ENCODE results near the gene CITED4. TPM values are rescaled to one million over a fixed set of nuclear protein-coding genes. Genes with fewer than 3 reads are reported as not detected.

CITED4 gene
- total and polyA plus RNA-seq, 9 of the 15 experiments (the other 6 are each of a cell fraction or from before 2014, with no cell fraction given), result 0.11 to 1.2 (median 0.17) TPM; not detected in 2

GRCh38 chr1:40851643-40852042 lies 10.5 kb downstream of the CITED4 start:
- in situ Hi-C loops (cut with MboI), result no loop called here
- BruUV-seq (replicated peaks), result no TSS peak

More at GRCh38 chr1:40851643-40852042, 10.5 kb downstream of the CITED4 start:
- H3K9me1 ChIP-seq (ENCODE audit: control insufficient read depth, insufficient read depth, low read length), result no peaks in the 10 kb centered on the region
- H3K27ac ChIP-seq (ENCODE audit: extremely low read depth, low read depth, low read length), result no peak overlapping the region
- H3K9me3 ChIP-seq (replicated peaks; ENCODE audit: control insufficient read depth, insufficient read depth, low read depth, low read length), result no peaks in the 10 kb centered on the region
- H3K36me3 ChIP-seq (ENCODE audit: control insufficient read depth, insufficient read depth, low read length), result no peaks in the 10 kb centered on the region
- H3K4me3 ChIP-seq, result no peak overlapping the region
- ChIA-PET POLR2A (interaction anchor here (1.1 kb wide), 1 partner anchor 270 kb away, joined by 3 read pairs; no protein-coding TSS in a partner anchor), CTCF (ENCODE audit: low intra/inter-chr PET ratio) (interaction anchor here (1.4 to 4.6 kb wide), 2 partner anchors 78 to 259 kb away, joined by 4 to 53 read pairs; no protein-coding TSS in a partner anchor)
- FAIRE-seq (no peak), DNase-seq (ENCODE audit: extremely low read depth in 1 of 4, low spot score in 3 of 4) (no peak), ATAC-seq (no peak)
- TF ChIP-seq TAF15 (IDR thresholded peaks at IDR 0.05; ENCODE audit: low read depth, low read length) (no peak), CAMTA2 (CRISPR knock-in tag; conservative IDR thresholded peaks at IDR 0.05) (no peak), EP300 (IDR thresholded peaks at IDR 0.05; ENCODE audit: low read length) (no peak), NFE2L1 (tag; IDR thresholded peaks at IDR 0.05; ENCODE audit: borderline replicate concordance, low read depth) (no peak), MCM7 (IDR thresholded peaks at IDR 0.05) (no peak), ESRRA (IDR thresholded peaks at IDR 0.05; ENCODE audit: borderline replicate concordance, low read depth) (no peak), SLC30A9 (CRISPR knock-in tag; IDR thresholded peaks at IDR 0.05) (no peak), MLX (CRISPR knock-in tag; conservative IDR thresholded peaks at IDR 0.05) (no peak), GATA2 (CRISPR knock-in tag; IDR thresholded peaks at IDR 0.05) (no peak), HOXB6 (CRISPR knock-in tag; IDR thresholded peaks at IDR 0.05; ENCODE audit: borderline replicate concordance) (no peak), ZNF717 (CRISPR knock-in tag; IDR thresholded peaks at IDR 0.05) (no peak), RBM15 (IDR thresholded peaks at IDR 0.05; ENCODE audit: insufficient read depth, low read length) (no peak)
- H3K27me3 ChIP-seq (ENCODE audit: control insufficient read depth in 2 of 2, insufficient read depth in 2 of 2, low read length in 2 of 2), result no peaks in the 10 kb centered on the region
- WGBS (ENCODE audit: insufficient coverage, low coverage, missing lambda C conversion rate), result 51% methylated on average over 6 of the region's 6 CpGs
- H3K4me2 ChIP-seq (ENCODE audit: insufficient read depth, low read length), result no peak overlapping the region
- intact Hi-C loops (cut with micrococcal nuclease), result loop anchor here (5.0 kb wide), 1 partner anchor 219 kb away; no protein-coding TSS in a partner anchor
- peaks cover 4 to 10% of the 10 kb centered on the region in 2 experiments; a peak in 3 of 5 replicates for H3K4me1 ChIP-seq (replicated peaks in 1 of 2; ENCODE audit: control insufficient read depth in 2 of 2, insufficient read depth in 2 of 2, low read length in 2 of 2)
- peak overlapping the region; percentile 46; the same call in 1 of the 2 replicates for H2AFZ ChIP-seq (ENCODE audit: low read depth, low read length)
- no peaks in the 10 kb centered on the region for H4K20me1 ChIP-seq (replicated peaks; ENCODE audit: control insufficient read depth, insufficient read depth, low read length)
- H3K9ac ChIP-seq (ENCODE audit: insufficient read depth in 1 of 2, low read depth in 2 of 2, low read length in 2 of 2), result no peak overlapping the region
- H3K79me2 ChIP-seq (ENCODE audit: control insufficient read depth, insufficient read depth, low read length), result no peaks in the 10 kb centered on the region

Measured in K562 (cell line).